SK-N-SH (cell line): ENCODE results near the gene CHMP1B. TPM values are rescaled to one million over a fixed set of nuclear protein-coding genes. Genes with fewer than 3 reads are reported as not detected.

Experiments
- CTCF ChIA-PET: fragments of 300-600, 350-600 bp; formaldehyde crosslinking; extraction: SDS; loops from one replicate; lab custom pipeline; 2021; lab: Yijun Ruan, JAX
- POLR2A ChIA-PET: fragments of 350-600 bp; sonication (Branson Sonifier 250); formaldehyde crosslinking; extraction: SDS; loops from one replicate; lab custom pipeline; 2020; ENCODE audit warnings: antibody characterized with exemption, inconsistent platforms; lab: Yijun Ruan, JAX
- DNase-seq: peaks from one replicate; pipeline ENCODE4 v3.0.0; 2012
- H2AFZ ChIP-seq: fragments of 200-600 bp; sonication (generic); 2 replicates; pipeline ENCODE4 v1.8.1; 2016; ENCODE audit warnings: antibody characterized with exemption, mild to moderate bottlenecking, low read depth
- H3F3A ChIP-seq: fragments of 200-600 bp; sonication (generic); replicated peaks from 2 replicates; pipeline ENCODE3; 2016; ENCODE audit warnings: antibody characterized with exemption, mild to moderate bottlenecking; ENCODE audit not compliant: insufficient read depth
- H3K27ac ChIP-seq, 2 experiments: fragments of 200-500 bp in 1 of 2; fragments of 200-600 bp in 1 of 2; sonication (Bioruptor generic) in 1 of 2; sonication (generic), shearing (Covaris generic) in 1 of 2; 2 replicates each; pipeline versions ENCODE4 v1.5.1 to v1.6.1; 2014 to 2016; ENCODE audit warnings: low read depth in 2 of 2, inconsistent platforms in 1 of 2, low read length in 1 of 2, mild to moderate bottlenecking in 1 of 2, mixed read lengths in 1 of 2
- H3K27me3 ChIP-seq: fragments of 200-600 bp; sonication (generic), shearing (Covaris generic); 2 replicates; pipeline ENCODE4 v1.6.1; 2016; ENCODE audit warnings: mixed run types; ENCODE audit not compliant: insufficient read depth
- H3K36me3 ChIP-seq, 2 experiments: fragments of 200-500 bp in 1 of 2; fragments of 200-600 bp in 1 of 2; sonication (Bioruptor generic) in 1 of 2; sonication (generic) in 1 of 2; replicated peaks in 1 of 2; 2 replicates each; pipeline versions ENCODE3 to v1.5.1; 2014 to 2016; ENCODE audit warnings: low read length in 1 of 2, mild to moderate bottlenecking in 1 of 2; ENCODE audit not compliant: insufficient read depth in 2 of 2, control insufficient read depth in 1 of 2
- H3K4me1 ChIP-seq, 2 experiments: fragments of 200-500 bp in 1 of 2; fragments of 200-600 bp in 1 of 2; sonication (Bioruptor generic) in 1 of 2; sonication (generic), shearing (Covaris generic) in 1 of 2; 2 replicates each; pipeline versions ENCODE4 v1.5.1 to v1.6.1; 2014 to 2016; ENCODE audit warnings: low read depth in 1 of 2, low read length in 1 of 2, mixed run types in 1 of 2; ENCODE audit not compliant: insufficient read depth in 2 of 2, control insufficient read depth in 1 of 2
- H3K4me2 ChIP-seq: fragments of 200-600 bp; sonication (generic), shearing (Covaris generic); 2 replicates; pipeline ENCODE4 v1.6.1; 2017; ENCODE audit warnings: mixed run types
- H3K4me3 ChIP-seq, 2 experiments: fragments of 200-500 bp in 1 of 2; fragments of 200-600 bp in 1 of 2; sonication (Bioruptor generic) in 1 of 2; sonication (generic), shearing (Covaris generic) in 1 of 2; 2 replicates each; pipeline versions ENCODE4 v1.5.1 to v1.8.1; 2014 to 2016; ENCODE audit warnings: low read depth in 2 of 2, inconsistent platforms in 1 of 2, low read length in 1 of 2, mild to moderate bottlenecking in 1 of 2, mixed read lengths in 1 of 2, moderate library complexity in 1 of 2
- H3K79me2 ChIP-seq: fragments of 200-600 bp; sonication (generic); 2 replicates; pipeline ENCODE4 v1.8.1; 2017; ENCODE audit warnings: mild to moderate bottlenecking; ENCODE audit not compliant: insufficient read depth
- H3K9ac ChIP-seq: fragments of 200-600 bp; sonication (generic); 2 replicates; pipeline ENCODE4 v1.6.1; 2017; ENCODE audit warnings: mixed run types
- H3K9me2 ChIP-seq: fragments of 200-600 bp; sonication (generic); 2 replicates; pipeline ENCODE4 v1.6.1; 2017; ENCODE audit warnings: mixed run types
- H3K9me3 ChIP-seq: fragments of 200-600 bp; sonication (generic); 2 replicates; pipeline ENCODE4 v1.6.1; 2017; ENCODE audit warnings: mixed run types, mild to moderate bottlenecking, moderate library complexity
- H4K20me1 ChIP-seq: fragments of 200-600 bp; sonication (generic); 2 replicates; pipeline ENCODE4 v1.6.1; 2017; ENCODE audit warnings: mild to moderate bottlenecking, mixed run types; ENCODE audit not compliant: insufficient read depth
- CHD2 ChIP-seq: fragments of 150-350 bp; IDR thresholded peaks from 2 replicates; pipeline ENCODE4 v1.6.1; 2018; ENCODE audit warnings: low read length; ENCODE audit not compliant: partially characterized antibody
- ELF1 ChIP-seq: IDR thresholded peaks from 2 replicates; pipeline ENCODE4 v1.4.0; 2012
- EP300 ChIP-seq, 2 experiments: IDR thresholded peaks; 2 replicates each; pipeline versions ENCODE4 v1.4.0 to v1.6.1; 2012; ENCODE audit warnings: borderline replicate concordance in 1 of 2, low read depth in 1 of 2, low read length in 1 of 2
- EZH2phosphoT487 ChIP-seq: fragments of 200-600 bp; sonication (generic); IDR thresholded peaks from 2 replicates; pipeline ENCODE4 v1.6.1; 2017; ENCODE audit warnings: low read depth, mixed run types, mild to moderate bottlenecking, antibody characterized with exemption, moderate library complexity, borderline replicate concordance
- FOSL2 ChIP-seq: IDR thresholded peaks from 2 replicates; pipeline ENCODE4 v1.4.0; 2012; ENCODE audit warnings: low read depth, mild to moderate bottlenecking, moderate library complexity, borderline replicate concordance
- FOXJ3 ChIP-seq: sonication (generic); formaldehyde crosslinking; IDR thresholded peaks from 2 replicates; pipeline ENCODE4 v1.5.1; 2020; ENCODE audit warnings: mild to moderate bottlenecking, missing genetic modification reagents
- GATA2 ChIP-seq: sonication (generic); formaldehyde crosslinking; IDR thresholded peaks from 2 replicates; pipeline ENCODE4 v1.5.0; 2020; ENCODE audit warnings: mild to moderate bottlenecking, missing genetic modification reagents
- JUND ChIP-seq: IDR thresholded peaks from 2 replicates; pipeline ENCODE4 v1.4.0; 2012
- MEF2A ChIP-seq: IDR thresholded peaks from 2 replicates; pipeline ENCODE4 v1.4.0; 2012; ENCODE audit warnings: low read depth, borderline replicate concordance
- MXI1 ChIP-seq: IDR thresholded peaks from 2 replicates; pipeline ENCODE4 v1.6.1; 2012; ENCODE audit warnings: mild to moderate bottlenecking, low read depth, low read length, improper control_type of control experiment
- NFIC ChIP-seq: IDR thresholded peaks from 2 replicates; pipeline ENCODE4 v1.4.0; 2012; ENCODE audit warnings: borderline replicate concordance
- POLR2AphosphoS5 ChIP-seq: IDR thresholded peaks from 2 replicates; pipeline ENCODE4 v1.6.1; 2012; ENCODE audit warnings: low read depth, low read length
- RAD21 ChIP-seq: IDR thresholded peaks from 2 replicates; pipeline ENCODE4 v1.6.1; 2012; ENCODE audit warnings: mild to moderate bottlenecking, low read length
- RCOR1 ChIP-seq: fragments of 150-350 bp; IDR thresholded peaks from 2 replicates; pipeline ENCODE4 v1.6.1; 2017; ENCODE audit warnings: antibody characterized with exemption, low read length
- RXRA ChIP-seq: IDR thresholded peaks from 2 replicates; pipeline ENCODE4 v1.4.0; 2012; ENCODE audit warnings: low read depth, mild to moderate bottlenecking, borderline replicate concordance
- SIN3A ChIP-seq: IDR thresholded peaks from 2 replicates; pipeline ENCODE4 v1.6.1; 2012; ENCODE audit warnings: low read depth, mild to moderate bottlenecking, low read length, moderate library complexity, borderline replicate concordance
- SMC3 ChIP-seq: IDR thresholded peaks from 2 replicates; pipeline ENCODE4 v1.6.1; 2012; ENCODE audit warnings: low read depth, low read length, improper control_type of control experiment
- TEAD4 ChIP-seq: IDR thresholded peaks from 2 replicates; pipeline ENCODE4 v1.4.0; 2012; ENCODE audit warnings: mild to moderate bottlenecking, borderline replicate concordance; ENCODE audit not compliant: insufficient read depth
- WGBS: methylation state at CpG from one replicate; pipeline ENCODE4 v1.1.6; 2017; ENCODE audit warnings: low lambda C conversion rate; 5-methylcytosine and 5-hydroxymethylcytosine counted together
- polyA plus RNA-seq, 3 experiments: library from polyadenylated mRNA; depleted of rRNA; stranded (reverse); fragments of >200 nt; gene quantifications; 2 replicates each; pipeline ENCODE4 v1.2.3, GENCODE V29; 2012
- TF ChIP-seq, protein P1 (sequence below): IDR thresholded peaks from 2 replicates; pipeline ENCODE4; 2012
- TF ChIP-seq, protein P2 (sequence below): IDR thresholded peaks from 2 replicates; pipeline ENCODE4 v1.4.0; 2012; ENCODE audit warnings: low read depth
- TF ChIP-seq, protein P3 (sequence below): IDR thresholded peaks from 2 replicates; pipeline ENCODE4 v1.4.0; 2012; ENCODE audit warnings: low read depth, borderline replicate concordance
- TF ChIP-seq, protein P4 (sequence below): fragments of 150-350 bp; IDR thresholded peaks from 2 replicates; pipeline ENCODE4 v1.6.1; 2016; ENCODE audit warnings: mild to moderate bottlenecking, low read depth, low read length

CHMP1B gene
- polyA plus RNA-seq, 1 of the 3 experiments (the other 2 are of a cell fraction), result 52.4 TPM

DNA sequence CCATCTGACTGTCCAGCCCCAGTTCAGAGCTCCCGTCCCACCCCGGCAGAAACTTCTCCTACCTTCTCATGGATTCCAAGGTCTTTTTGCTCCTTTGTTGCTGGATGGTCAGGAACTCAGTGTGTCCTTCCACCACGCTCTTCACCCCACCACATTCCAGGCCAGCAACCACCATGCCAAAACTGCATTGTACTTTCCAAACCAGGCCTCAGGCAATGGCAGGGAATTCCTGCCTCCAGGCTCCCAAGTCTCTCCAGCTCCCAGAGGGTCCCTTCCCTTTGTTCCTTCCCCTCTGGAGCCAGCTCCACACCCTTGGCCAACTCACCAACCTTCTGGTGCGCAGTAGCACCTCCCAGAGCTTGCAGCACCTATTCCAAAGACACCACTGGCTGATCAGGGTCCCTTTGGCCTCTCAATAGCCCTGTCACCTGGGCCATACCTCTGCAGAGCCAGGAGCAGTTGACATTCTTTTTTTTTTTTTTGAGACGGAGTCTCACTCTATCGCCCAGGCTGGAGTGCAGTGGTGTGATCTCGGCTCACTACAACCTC lies 8.1 kb downstream of the CHMP1B start:
- Histone ChIP-seq H3K9me3 (no peaks in the 10 kb centered on the region), H3K36me3 (peaks cover 0 to 7% of the 10 kb centered on the region in 2 experiments), H3K27me3 (no peaks in the 10 kb centered on the region; the same call in 1 of the 2 replicates), H3K9me2 (no peaks in the 10 kb centered on the region)
- POLR2A ChIA-PET, result no interaction called here
- TF ChIP-seq SIN3A (no peak), MXI1 (no peak), GATA2 (no peak), RXRA (no peak), MEF2A (no peak), JUND (no peak)
- TF ChIP-seq, protein P1, sequence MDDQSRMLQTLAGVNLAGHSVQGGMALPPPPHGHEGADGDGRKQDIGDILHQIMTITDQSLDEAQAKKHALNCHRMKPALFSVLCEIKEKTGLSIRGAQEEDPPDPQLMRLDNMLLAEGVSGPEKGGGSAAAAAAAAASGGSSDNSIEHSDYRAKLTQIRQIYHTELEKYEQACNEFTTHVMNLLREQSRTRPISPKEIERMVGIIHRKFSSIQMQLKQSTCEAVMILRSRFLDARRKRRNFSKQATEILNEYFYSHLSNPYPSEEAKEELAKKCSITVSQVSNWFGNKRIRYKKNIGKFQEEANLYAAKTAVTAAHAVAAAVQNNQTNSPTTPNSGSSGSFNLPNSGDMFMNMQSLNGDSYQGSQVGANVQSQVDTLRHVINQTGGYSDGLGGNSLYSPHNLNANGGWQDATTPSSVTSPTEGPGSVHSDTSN, result no peak
- TF ChIP-seq, protein P2, sequence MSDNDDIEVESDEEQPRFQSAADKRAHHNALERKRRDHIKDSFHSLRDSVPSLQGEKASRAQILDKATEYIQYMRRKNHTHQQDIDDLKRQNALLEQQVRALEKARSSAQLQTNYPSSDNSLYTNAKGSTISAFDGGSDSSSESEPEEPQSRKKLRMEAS, result no peak
- TF ChIP-seq, all 33 proteins: peak for 0
- H3F3A ChIP-seq, result peaks cover 18% of the 10 kb centered on the region
- H3K4me2 ChIP-seq, result 0 out of 2 replicates have a peak overlapping the region, but pooled peaks have one; percentile 32
- 76% methylated on average over 7 of the region's 7 CpGs for WGBS
- H3K27ac ChIP-seq, result peak overlapping the region in 1 of 2 experiments; percentile 41; a peak in 1 of 4 replicates
- no peak overlapping the region for H2AFZ ChIP-seq
- H3K4me1 ChIP-seq, result peaks cover 0 to 5% of the 10 kb centered on the region in 2 experiments; a peak in 2 of 4 replicates
- H3K4me3 ChIP-seq, result no peak overlapping the region
- CTCF ChIA-PET, result no interaction called here
- no peak for DNase-seq
- no peaks in the 10 kb centered on the region for H4K20me1 ChIP-seq
- peaks cover 3% of the 10 kb centered on the region; the same call in 1 of the 2 replicates for H3K79me2 ChIP-seq
- H3K9ac ChIP-seq, result no peak overlapping the region

DNA sequence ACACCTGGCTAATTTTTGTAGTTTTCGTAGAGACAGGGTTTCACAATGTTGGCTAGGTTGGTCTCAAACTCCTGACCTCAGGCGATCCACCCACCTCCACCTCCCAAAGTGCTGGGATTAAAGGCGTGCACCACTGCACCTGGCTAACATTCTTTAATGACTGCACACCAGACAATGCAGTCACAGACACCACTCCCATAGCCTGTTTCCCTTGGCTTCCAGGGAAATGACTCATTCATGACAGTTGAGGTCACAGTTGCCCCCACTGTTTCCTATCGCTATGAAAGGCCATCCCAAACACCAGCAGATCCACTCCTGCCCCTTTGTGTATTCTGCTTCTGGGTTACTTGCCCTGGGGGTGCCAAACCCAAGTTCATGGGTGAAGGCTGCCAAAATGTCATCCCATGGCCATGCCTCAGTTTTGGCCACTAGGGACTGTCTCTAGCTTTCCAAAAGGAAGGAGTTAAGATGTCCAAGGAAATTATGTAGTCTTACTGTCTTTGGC lies 8.7 kb downstream of the CHMP1B start:
- Histone ChIP-seq H3K9me2 (no peaks in the 10 kb centered on the region), H3F3A (peaks cover 18% of the 10 kb centered on the region), H3K4me1 (peaks cover 0 to 5% of the 10 kb centered on the region in 2 experiments; a peak in 2 of 4 replicates), H3K9ac (no peak overlapping the region), H3K9me3 (no peaks in the 10 kb centered on the region), H4K20me1 (no peaks in the 10 kb centered on the region), H3K27ac (peak overlapping the region in 1 of 2 experiments; percentile 41; a peak in 1 of 4 replicates), H3K4me3 (no peak overlapping the region), H3K79me2 (no peaks in the 10 kb centered on the region), H3K27me3 (no peaks in the 10 kb centered on the region; the same call in 1 of the 2 replicates), H3K4me2 (peak overlapping the region; percentile 32; the same call in 1 of the 2 replicates), H2AFZ (peak overlapping the region; percentile 17; the same call in 1 of the 2 replicates), H3K36me3 (peaks cover 0 to 3% of the 10 kb centered on the region in 2 experiments)
- ChIA-PET CTCF (no interaction called here), POLR2A (no interaction called here)
- 39% methylated on average over 4 of the region's 4 CpGs for WGBS
- no peak for DNase-seq
- peak; percentile 63; the same call in 1 of the 2 replicates for TF ChIP-seq FOSL2
- TF ChIP-seq, protein P3, sequence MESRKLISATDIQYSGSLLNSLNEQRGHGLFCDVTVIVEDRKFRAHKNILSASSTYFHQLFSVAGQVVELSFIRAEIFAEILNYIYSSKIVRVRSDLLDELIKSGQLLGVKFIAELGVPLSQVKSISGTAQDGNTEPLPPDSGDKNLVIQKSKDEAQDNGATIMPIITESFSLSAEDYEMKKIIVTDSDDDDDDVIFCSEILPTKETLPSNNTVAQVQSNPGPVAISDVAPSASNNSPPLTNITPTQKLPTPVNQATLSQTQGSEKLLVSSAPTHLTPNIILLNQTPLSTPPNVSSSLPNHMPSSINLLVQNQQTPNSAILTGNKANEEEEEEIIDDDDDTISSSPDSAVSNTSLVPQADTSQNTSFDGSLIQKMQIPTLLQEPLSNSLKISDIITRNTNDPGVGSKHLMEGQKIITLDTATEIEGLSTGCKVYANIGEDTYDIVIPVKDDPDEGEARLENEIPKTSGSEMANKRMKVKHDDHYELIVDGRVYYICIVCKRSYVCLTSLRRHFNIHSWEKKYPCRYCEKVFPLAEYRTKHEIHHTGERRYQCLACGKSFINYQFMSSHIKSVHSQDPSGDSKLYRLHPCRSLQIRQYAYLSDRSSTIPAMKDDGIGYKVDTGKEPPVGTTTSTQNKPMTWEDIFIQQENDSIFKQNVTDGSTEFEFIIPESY, result no peak
- TF ChIP-seq POLR2AphosphoS5, result no peak
- TF ChIP-seq EP300 (IDR thresholded peaks at IDR 0.05; ENCODE audit: borderline replicate concordance in 1 of 2, low read depth in 1 of 2, low read length in 1 of 2), result no peak
- no peak for TF ChIP-seq NFIC
- TF ChIP-seq SIN3A, result no peak
- no peak for TF ChIP-seq FOXJ3 (CRISPR knock-in tag)
- TF ChIP-seq, protein P4, sequence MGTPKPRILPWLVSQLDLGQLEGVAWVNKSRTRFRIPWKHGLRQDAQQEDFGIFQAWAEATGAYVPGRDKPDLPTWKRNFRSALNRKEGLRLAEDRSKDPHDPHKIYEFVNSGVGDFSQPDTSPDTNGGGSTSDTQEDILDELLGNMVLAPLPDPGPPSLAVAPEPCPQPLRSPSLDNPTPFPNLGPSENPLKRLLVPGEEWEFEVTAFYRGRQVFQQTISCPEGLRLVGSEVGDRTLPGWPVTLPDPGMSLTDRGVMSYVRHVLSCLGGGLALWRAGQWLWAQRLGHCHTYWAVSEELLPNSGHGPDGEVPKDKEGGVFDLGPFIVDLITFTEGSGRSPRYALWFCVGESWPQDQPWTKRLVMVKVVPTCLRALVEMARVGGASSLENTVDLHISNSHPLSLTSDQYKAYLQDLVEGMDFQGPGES, result no peak
- no peak for TF ChIP-seq TEAD4
- TF ChIP-seq SMC3, result no peak
- no peak for TF ChIP-seq CHD2
- no peak for TF ChIP-seq RAD21
- TF ChIP-seq, protein P1, result no peak
- TF ChIP-seq EZH2phosphoT487, result no peak
- no peak for TF ChIP-seq RCOR1
- TF ChIP-seq GATA2, result no peak
- TF ChIP-seq ELF1, result no peak
